SK-N-SH (cell line): ENCODE measurements around the gene GLIS1.

Source experiments
- EZH2phosphoT487 ChIP-seq: fragments of 200-600 bp; sonication (generic); IDR thresholded peaks from 2 replicates; pipeline ENCODE4 v1.6.1; 2017; ENCODE audit warnings: low read depth, mixed run types, mild to moderate bottlenecking, antibody characterized with exemption, moderate library complexity, borderline replicate concordance
- FOSL2 ChIP-seq: IDR thresholded peaks from 2 replicates; pipeline ENCODE4 v1.4.0; 2012; ENCODE audit warnings: low read depth, mild to moderate bottlenecking, moderate library complexity, borderline replicate concordance
- NFIC ChIP-seq: IDR thresholded peaks from 2 replicates; pipeline ENCODE4 v1.4.0; 2012; ENCODE audit warnings: borderline replicate concordance
- SIN3A ChIP-seq: IDR thresholded peaks from 2 replicates; pipeline ENCODE4 v1.6.1; 2012; ENCODE audit warnings: low read depth, mild to moderate bottlenecking, low read length, moderate library complexity, borderline replicate concordance

- TF ChIP-seq FOSL2 (no peak), EZH2phosphoT487 (no peak), SIN3A (no peak), NFIC (no peak)
These were observed 38.2 kb downstream of the GLIS1 start for GRCh38 chr1:53700776-53701175.
